Activated naive CD4-positive, alpha-beta T cell treated with anti-CD3 and anti-CD28 coated beads, Interleukin-2, amount 50 U/mL, for 16 hours (primary cell): ENCODE measurements around the gene RICTOR.

ENCODE experiments used
- DNase-seq: peaks from one replicate; pipeline ENCODE4 v3.0.0-alpha.2; 2020

RICTOR gene

DNA sequence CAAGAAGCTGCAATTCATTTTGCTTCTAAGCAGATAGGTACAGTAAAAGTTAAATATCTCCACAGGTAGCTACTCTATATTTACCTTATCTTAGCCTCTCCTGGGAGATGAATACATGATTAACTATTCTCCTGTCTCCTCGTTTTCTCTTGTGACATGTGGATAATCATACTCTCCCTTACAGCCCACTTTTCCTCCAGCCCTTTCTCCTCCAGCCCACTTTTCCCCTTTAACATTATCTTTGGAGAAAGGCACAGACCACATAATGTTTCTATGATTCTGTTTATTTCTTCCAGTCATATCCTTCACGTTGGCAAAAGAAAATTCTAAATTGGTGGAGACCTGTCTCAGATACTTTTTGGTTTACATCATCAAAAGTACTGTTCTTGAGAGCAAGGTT, 144.4 kb downstream of the RICTOR start:
- no peak for DNase-seq

DNA sequence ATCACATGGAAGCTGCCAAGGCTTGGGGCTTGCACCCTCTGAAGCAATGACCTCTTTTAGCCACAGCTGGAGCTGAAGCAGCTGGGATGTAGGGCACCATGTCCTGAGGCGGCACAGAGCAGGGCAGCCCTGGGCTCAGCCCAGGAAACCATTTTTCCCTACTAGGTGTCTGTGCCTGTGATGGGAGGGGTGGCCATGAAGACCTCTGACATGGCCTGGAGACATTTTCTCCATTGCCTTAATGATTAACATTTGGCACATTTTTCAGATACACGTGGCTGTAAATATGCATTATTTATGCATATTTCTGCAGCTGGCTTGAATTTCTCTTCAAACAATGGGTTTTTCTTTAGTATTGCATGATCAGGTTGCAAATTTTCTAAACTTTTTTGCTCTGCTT, 146.7 kb downstream of the RICTOR start:
- DNase-seq: no peak

DNA sequence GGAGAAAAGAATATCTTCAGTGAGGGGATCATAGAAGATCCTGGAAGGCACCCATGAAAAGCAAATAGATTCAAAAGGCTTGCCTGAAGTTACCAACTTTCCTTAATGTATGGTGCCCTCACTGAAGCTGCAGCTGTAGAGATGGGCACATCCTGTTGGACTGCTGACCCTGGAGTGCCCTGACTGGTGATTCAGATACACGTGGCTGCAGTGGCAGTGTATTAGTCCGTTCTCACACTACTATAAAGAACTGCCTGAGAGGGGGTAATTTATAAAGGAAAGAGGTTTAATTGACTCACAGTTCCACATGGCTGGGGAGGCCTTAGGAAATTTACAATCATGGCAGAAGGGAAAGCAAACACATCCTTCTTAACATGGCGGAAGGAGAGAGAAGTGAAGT, 148.1 kb downstream of the RICTOR start:
- no peak for DNase-seq

- DNase-seq: no peak
Measured at GRCh38 chr5:38925154-38925925, 148.9 kb downstream of the RICTOR start.

DNA sequence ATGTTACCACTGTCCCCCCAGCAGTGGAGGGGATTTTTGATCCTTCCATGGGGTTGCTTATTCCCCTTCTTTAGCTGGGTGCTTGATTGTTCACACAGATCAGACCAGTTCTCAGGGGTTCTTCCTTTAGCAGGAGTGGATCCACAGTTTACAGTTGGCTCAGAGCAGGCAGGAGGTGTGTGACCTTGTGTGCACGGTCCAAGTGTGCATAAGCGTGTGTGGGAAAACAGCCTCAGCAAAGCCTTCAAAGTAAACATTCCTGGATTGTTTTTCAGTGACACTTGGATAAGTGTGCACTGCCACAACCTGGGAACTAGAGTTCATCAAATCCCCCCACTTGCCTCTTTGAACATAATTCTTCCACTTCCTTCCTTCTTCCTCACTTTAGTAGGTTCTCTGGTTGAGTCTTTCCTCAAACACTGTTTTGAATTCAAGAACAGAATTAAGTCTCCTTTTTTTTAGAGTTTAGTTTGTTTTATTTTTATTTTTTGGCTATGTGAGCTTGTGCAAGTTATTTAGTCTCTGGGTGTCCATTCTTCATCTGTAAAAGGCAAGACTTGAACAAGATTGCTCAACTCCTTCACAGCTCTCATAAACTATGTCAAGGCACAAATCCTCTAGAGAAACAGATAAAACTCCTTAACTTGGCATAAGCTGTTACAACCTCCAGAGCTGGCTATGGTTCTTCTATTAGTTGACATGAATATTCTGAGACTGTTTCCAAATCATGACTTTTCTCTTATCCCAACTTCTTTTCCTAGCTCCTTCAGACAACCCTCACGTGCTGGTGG, 150.3 kb downstream of the RICTOR start:
- DNase-seq: no peak

GRCh38 chr5:38922199-38922598, 152.0 kb downstream of the RICTOR start:
- peak; percentile 37 for DNase-seq

GRCh38 chr5:38921174-38921573, 153.0 kb downstream of the RICTOR start:
- no peak for DNase-seq

- no peak for DNase-seq
Measured at GRCh38 chr5:38916802-38917201, 157.4 kb downstream of the RICTOR start.

DNA sequence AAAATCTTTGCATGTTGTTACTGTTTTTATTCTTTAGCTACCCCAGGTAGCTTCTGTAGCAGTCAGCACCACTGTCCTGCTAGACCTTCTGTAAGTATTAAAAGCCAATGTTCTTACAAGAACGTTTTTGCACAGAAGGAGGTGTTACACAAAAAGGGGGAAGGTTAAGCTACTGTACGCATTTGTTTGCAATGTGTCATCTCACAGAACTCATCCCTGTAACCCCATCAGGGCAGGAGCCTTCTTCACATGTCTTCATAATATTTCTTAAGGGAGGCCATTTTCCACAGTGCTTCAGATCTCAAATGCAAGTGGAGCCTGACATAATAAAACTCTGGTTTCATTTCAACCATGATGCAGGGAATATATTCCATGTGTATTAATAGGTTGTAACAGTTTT, 160.5 kb downstream of the RICTOR start:
- no peak for DNase-seq

- no peak for DNase-seq
Measured at GRCh38 chr5:38911933-38912332, 162.3 kb downstream of the RICTOR start.

DNA sequence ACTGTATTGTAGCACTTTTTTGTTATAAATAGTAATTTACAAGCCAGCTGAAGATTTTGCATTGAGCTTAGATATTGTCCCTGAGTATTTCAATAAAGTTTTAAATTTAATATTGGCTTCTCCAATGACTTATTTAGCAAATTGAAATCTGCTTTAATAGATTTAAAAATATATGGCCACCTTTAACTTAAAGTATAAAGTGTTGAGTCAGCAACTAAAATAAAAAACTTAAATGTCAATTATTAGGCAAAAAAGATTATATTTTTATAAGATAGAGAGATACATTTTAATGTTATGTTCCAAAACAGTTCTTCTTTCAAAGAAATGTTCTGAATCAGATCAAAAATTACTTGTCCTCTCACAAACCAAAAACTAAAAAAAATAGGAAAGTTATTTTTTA, 167.7 kb downstream of the RICTOR start:
- no peak for DNase-seq

DNA sequence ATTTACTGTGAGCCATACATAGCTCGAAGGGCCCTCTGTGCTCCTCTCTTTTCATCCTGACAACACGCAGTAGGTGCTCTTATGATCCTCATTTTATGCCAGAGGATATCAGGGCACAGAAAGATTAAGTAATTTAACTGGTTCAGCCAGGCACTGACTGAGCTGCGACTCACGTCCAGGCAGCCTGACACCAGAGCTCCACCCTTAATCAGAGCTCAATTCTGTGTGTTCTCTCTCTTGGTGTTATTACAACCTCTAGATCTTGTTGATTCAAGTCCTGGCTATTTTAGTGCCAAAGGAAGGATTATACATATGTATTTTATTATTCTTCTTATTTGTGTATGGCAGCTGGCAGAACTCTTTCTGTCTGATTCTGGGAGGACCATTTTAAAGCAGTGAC, 168.7 kb downstream of the RICTOR start:
- DNase-seq: no peak

- no peak for DNase-seq
Measured at GRCh38 chr5:38899936-38900335, 174.3 kb downstream of the RICTOR start.

- DNase-seq: no peak
Measured at GRCh38 chr5:38896760-38897159, 177.4 kb downstream of the RICTOR start.

DNA sequence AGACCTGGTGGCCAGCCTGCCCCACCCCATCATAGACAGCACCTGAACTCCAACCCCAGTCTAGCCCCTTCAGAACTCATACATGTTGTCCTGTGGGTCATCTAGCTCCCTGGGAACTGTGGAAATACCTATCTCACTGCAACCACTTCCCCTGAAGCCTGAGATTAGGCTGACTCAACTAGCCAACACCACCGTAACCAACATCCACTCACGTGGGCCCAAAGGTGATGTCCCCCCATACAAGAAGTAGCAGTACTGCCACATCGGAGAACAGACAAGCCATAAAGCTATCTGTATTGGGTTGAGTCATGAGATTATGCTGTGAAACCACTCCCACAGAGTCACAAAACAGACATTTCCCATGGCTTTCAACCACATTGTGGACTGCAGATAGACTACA, 181.8 kb downstream of the RICTOR start:
- no peak for DNase-seq

GRCh38 chr5:38891563-38891962, 182.6 kb downstream of the RICTOR start:
- DNase-seq: no peak

- DNase-seq: no peak
Measured at GRCh38 chr5:38889424-38889823, 184.8 kb downstream of the RICTOR start.

GRCh38 chr5:38888041-38888440, 186.2 kb downstream of the RICTOR start:
- DNase-seq: no peak
